ENCODE results near the gene MYO5C. TPM values are rescaled to one million over a fixed set of nuclear protein-coding genes. Genes with fewer than 3 reads are reported as not detected.

Gene MYO5C
- total RNA-seq, 1 experiment from 2014 or later: 28.2 TPM

DNA sequence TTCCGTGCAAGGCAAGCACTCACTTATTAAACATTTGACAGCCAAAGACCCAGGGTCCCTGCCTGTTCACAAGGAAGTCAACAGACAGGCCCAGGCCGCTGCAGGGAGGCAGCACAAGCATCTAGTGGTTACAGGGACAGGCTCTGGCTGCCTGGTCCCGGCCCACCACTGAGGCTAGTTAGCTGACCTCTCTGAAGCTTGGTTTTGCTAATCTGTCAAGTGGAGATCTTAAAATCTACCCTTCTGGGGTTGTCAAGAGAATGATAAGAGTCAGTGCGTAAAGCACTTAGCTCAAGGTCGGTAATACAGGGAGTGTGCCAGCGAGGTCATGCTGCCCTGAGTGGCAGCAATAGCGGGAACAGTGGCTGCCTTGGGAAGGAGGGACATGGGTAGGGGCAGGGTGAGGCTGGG is 110.4 kb downstream of the MYO5C start:
- H3K4me3 ChIP-seq (ENCODE audit: low read depth in 2 of 2, low read length in 2 of 2): no peak overlapping the region
- no peaks in the 10 kb centered on the region for H3K27me3 ChIP-seq (ENCODE audit: control insufficient read depth, insufficient read depth, low read length)
- CTCF ChIA-PET: interaction anchor here (1.4 kb wide), 1 partner anchor 8 kb away, joined by 3 read pairs; no protein-coding TSS in a partner anchor
- DNase-seq (ENCODE audit: low read depth, low spot score) (no peak), ATAC-seq (no peak)
- TF ChIP-seq TCF7L2 (IDR thresholded peaks at IDR 0.05; ENCODE audit: low read depth, low read length) (no peak), SIN3A (IDR thresholded peaks at IDR 0.05; ENCODE audit: borderline replicate concordance, insufficient read depth, low read depth, low read length) (no peak), POLR2AphosphoS5 (IDR thresholded peaks at IDR 0.05; ENCODE audit: low read depth, low read length) (no peak)
- TF ChIP-seq, protein P1, sequence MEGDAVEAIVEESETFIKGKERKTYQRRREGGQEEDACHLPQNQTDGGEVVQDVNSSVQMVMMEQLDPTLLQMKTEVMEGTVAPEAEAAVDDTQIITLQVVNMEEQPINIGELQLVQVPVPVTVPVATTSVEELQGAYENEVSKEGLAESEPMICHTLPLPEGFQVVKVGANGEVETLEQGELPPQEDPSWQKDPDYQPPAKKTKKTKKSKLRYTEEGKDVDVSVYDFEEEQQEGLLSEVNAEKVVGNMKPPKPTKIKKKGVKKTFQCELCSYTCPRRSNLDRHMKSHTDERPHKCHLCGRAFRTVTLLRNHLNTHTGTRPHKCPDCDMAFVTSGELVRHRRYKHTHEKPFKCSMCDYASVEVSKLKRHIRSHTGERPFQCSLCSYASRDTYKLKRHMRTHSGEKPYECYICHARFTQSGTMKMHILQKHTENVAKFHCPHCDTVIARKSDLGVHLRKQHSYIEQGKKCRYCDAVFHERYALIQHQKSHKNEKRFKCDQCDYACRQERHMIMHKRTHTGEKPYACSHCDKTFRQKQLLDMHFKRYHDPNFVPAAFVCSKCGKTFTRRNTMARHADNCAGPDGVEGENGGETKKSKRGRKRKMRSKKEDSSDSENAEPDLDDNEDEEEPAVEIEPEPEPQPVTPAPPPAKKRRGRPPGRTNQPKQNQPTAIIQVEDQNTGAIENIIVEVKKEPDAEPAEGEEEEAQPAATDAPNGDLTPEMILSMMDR (IDR thresholded peaks at IDR 0.05): no peak
- TF ChIP-seq, protein P2, sequence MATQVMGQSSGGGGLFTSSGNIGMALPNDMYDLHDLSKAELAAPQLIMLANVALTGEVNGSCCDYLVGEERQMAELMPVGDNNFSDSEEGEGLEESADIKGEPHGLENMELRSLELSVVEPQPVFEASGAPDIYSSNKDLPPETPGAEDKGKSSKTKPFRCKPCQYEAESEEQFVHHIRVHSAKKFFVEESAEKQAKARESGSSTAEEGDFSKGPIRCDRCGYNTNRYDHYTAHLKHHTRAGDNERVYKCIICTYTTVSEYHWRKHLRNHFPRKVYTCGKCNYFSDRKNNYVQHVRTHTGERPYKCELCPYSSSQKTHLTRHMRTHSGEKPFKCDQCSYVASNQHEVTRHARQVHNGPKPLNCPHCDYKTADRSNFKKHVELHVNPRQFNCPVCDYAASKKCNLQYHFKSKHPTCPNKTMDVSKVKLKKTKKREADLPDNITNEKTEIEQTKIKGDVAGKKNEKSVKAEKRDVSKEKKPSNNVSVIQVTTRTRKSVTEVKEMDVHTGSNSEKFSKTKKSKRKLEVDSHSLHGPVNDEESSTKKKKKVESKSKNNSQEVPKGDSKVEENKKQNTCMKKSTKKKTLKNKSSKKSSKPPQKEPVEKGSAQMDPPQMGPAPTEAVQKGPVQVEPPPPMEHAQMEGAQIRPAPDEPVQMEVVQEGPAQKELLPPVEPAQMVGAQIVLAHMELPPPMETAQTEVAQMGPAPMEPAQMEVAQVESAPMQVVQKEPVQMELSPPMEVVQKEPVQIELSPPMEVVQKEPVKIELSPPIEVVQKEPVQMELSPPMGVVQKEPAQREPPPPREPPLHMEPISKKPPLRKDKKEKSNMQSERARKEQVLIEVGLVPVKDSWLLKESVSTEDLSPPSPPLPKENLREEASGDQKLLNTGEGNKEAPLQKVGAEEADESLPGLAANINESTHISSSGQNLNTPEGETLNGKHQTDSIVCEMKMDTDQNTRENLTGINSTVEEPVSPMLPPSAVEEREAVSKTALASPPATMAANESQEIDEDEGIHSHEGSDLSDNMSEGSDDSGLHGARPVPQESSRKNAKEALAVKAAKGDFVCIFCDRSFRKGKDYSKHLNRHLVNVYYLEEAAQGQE (IDR thresholded peaks at IDR 0.05; ENCODE audit: insufficient read depth in 1 of 2, low read depth in 2 of 2, low read length in 1 of 2): no peak
- H3K4me1 ChIP-seq (ENCODE audit: control insufficient read depth, insufficient read depth, low read length): peaks cover 3% of the 10 kb centered on the region; the same call in 1 of the 2 replicates
- in situ Hi-C loops (cut with HindIII; ENCODE audit: low pct_unique_long_range_greater_than_20kb, low sequenced_read_pairs) (no loop called here), intact Hi-C loops (cut with micrococcal nuclease; ENCODE audit: unreplicated experiment) (no loop called here)
- no TSS peak for BruUV-seq (replicated peaks)
- no peaks in the 10 kb centered on the region for H3K36me3 ChIP-seq (ENCODE audit: control insufficient read depth, insufficient read depth, low read length)
- H3K9me3 ChIP-seq (ENCODE audit: control insufficient read depth, insufficient read depth, low read depth, low read length): no peaks in the 10 kb centered on the region
- POLR2A ChIA-PET: interaction anchor here (0.7 kb wide), 1 partner anchor 62 kb away, joined by 4 read pairs; no protein-coding TSS in a partner anchor
- no peak overlapping the region for H3K27ac ChIP-seq (ENCODE audit: low read length)

DNA sequence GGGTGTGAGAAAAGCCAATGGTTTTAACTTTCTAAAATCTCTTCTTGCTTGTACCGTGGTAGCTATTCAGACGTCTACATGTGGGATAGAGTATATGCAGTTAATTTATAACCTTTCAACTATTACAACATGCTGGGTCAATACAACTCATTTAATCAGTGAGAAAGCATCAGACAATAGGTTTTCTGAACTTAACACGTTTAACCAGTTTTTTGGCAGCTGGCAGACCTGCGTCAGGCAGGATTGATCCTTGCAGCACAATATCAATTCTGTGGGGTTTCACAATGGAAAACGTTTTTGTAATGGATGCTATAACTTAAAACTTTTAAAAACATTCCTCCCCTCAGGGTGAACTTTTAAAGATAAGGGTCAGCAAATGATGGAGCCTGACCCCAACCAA is 110.9 kb downstream of the MYO5C start:
- POLR2A ChIA-PET: interaction anchor here (0.7 kb wide), 1 partner anchor 61 kb away, joined by 4 read pairs; no protein-coding TSS in a partner anchor
- BruUV-seq (replicated peaks): no TSS peak
- ATAC-seq (no peak), DNase-seq (ENCODE audit: low read depth, low spot score) (no peak)
- Histone ChIP-seq H3K27ac (ENCODE audit: low read length) (no peak overlapping the region), H3K9me3 (ENCODE audit: control insufficient read depth, insufficient read depth, low read depth, low read length) (no peaks in the 10 kb centered on the region), H3K36me3 (ENCODE audit: control insufficient read depth, insufficient read depth, low read length) (no peaks in the 10 kb centered on the region), H3K27me3 (ENCODE audit: control insufficient read depth, insufficient read depth, low read length) (no peaks in the 10 kb centered on the region), H3K4me1 (ENCODE audit: control insufficient read depth, insufficient read depth, low read length) (peaks cover 3% of the 10 kb centered on the region; the same call in 1 of the 2 replicates), H3K4me3 (ENCODE audit: low read depth in 2 of 2, low read length in 2 of 2) (no peak overlapping the region)
- intact Hi-C loops (cut with micrococcal nuclease; ENCODE audit: unreplicated experiment): no loop called here
- TF ChIP-seq, protein P1 (IDR thresholded peaks at IDR 0.05): no peak
- TF ChIP-seq, protein P2 (IDR thresholded peaks at IDR 0.05; ENCODE audit: insufficient read depth in 1 of 2, low read depth in 2 of 2, low read length in 1 of 2): no peak
- no peak for TF ChIP-seq TCF7L2 (IDR thresholded peaks at IDR 0.05; ENCODE audit: low read depth, low read length)
- no peak for TF ChIP-seq SIN3A (IDR thresholded peaks at IDR 0.05; ENCODE audit: borderline replicate concordance, insufficient read depth, low read depth, low read length)
- TF ChIP-seq POLR2AphosphoS5 (IDR thresholded peaks at IDR 0.05; ENCODE audit: low read depth, low read length): no peak
- in situ Hi-C loops (cut with HindIII; ENCODE audit: low pct_unique_long_range_greater_than_20kb, low sequenced_read_pairs): no loop called here
- CTCF ChIA-PET: interaction anchor here (1.0 to 1.7 kb wide), 4 partner anchors 9 to 43 kb away, joined by 3 to 9 read pairs (median 4); no protein-coding TSS in a partner anchor

Data from Panc1 (cell line).